Ovary (tissue), 9 donors: Measurements from ENCODE around the gene PDS5A. TPM values are rescaled to one million over a fixed set of nuclear protein-coding genes. Genes with fewer than 3 reads are reported as not detected.

Source experiments
- DNase-seq, 5 donors: peaks; one replicate each; pipeline ENCODE4 v3.0.0-alpha.2; 2019 to 2020
- H3K27ac ChIP-seq, 2 donors: fragments of 200-600 bp; one replicate each; pipeline versions ENCODE4 v1.5.1 to v1.8.0; 2019 to 2022
- H3K27me3 ChIP-seq: fragments of 200-600 bp; one replicate; pipeline ENCODE4 v1.8.0; 2022
- H3K36me3 ChIP-seq: fragments of 200-600 bp; sonication (generic); one replicate; pipeline ENCODE4 v1.5.1; 2019
- H3K4me1 ChIP-seq: one replicate; pipeline ENCODE4 v1.8.1; 2013; ENCODE audit warnings: mild to moderate bottlenecking, moderate library complexity; ENCODE audit not compliant: insufficient read depth
- H3K4me3 ChIP-seq: fragments of 200-600 bp; sonication (generic); one replicate; pipeline ENCODE4 v1.5.1; 2017
- H3K9me3 ChIP-seq, 2 donors: fragments of 200-600 bp in 1 of 2; sonication (generic) in 1 of 2; one replicate each; pipeline versions ENCODE4 v1.5.1 to v1.8.1; 2013 to 2019; ENCODE audit warnings: mild to moderate bottlenecking in 1 of 2, moderate library complexity in 1 of 2
- CTCF ChIP-seq, 3 donors: fragments of 450-650 bp in 2 of 3; fragments of 200-600 bp in 1 of 3; IDR thresholded peaks; one replicate each; pipeline versions ENCODE4 v1.5.1 to v1.8.0; 2016 to 2022; ENCODE audit warnings: antibody characterized with exemption in 3 of 3, mild to moderate bottlenecking in 1 of 3
- EP300 ChIP-seq: sonication (generic); formaldehyde crosslinking; IDR thresholded peaks from one replicate; pipeline ENCODE4 v1.6.1; 2017; ENCODE audit warnings: antibody characterized with exemption
- POLR2A ChIP-seq: fragments of 450-650 bp; IDR thresholded peaks from one replicate; pipeline ENCODE4 v1.6.1; 2017; ENCODE audit warnings: antibody characterized with exemption, mild to moderate bottlenecking, moderate library complexity
- WGBS, 3 donors: extraction: QIAGEN DNeasy Blood & Tissue Kit in 1 of 3; methylation state at CpG; one replicate each; pipeline versions ENCODE4 v1.1.5 to v1.1.7; 2013 to 2017; 5-methylcytosine and 5-hydroxymethylcytosine counted together
- intact Hi-C, 4 donors: fragments of 100-400 bp; cut with DNase I; formaldehyde crosslinking; loops; one replicate each; pipeline versions ENCODE4 v1.11.0 to v1.15.1; 2022 to 2023
- polyA plus RNA-seq, 2 donors: library from polyadenylated mRNA; stranded (reverse); fragments of 200-250 nt in 1 of 2; fragments of 350-450 nt in 1 of 2; fragmentation: Illumina TruSeq in 1 of 2; extraction: RNeasy Lipid Tissue Mini Kit (QIAGEN cat#74804) in 1 of 2; gene quantifications; one replicate each; pipeline ENCODE4 v1.2.3, GENCODE V29; 2013 to 2014
- total RNA-seq, 7 donors: library from RNA; depleted of rRNA in 2 of 7; stranded (reverse); fragments of >200 nt in 2 of 7; fragmentation: NEBNext Ultra II Directional in 3 of 7; extraction: Animal tissue kit (Norgen Biotek cat#: 25700) in 3 of 7; gene quantifications; one replicate each; pipeline versions ENCODE4 v1.1.0 to v1.2.4, GENCODE V29; 2016 to 2023
- donor health status: DM: no; HTN: no; CAD: no; lungs with moderate emphysema.
- donor health status: DM: no; HTN: no; CAD: no.
- donor health status: Bipolar disorder and iron deficiency.
- donor health status: DM: yes; HTN: yes; CAD: no.
- donor health status: DM: no; HTN: no; CAD: no.
- donor health status: DM: yes; HTN: yes; CAD: no.

Gene PDS5A
- total and polyA plus RNA-seq, 9 donors = 20.9 to 68.8 (median 60.4) TPM

- Histone ChIP-seq H3K27me3 (no peaks in the 10 kb centered on the region), H3K27ac (no peak overlapping the region), H3K36me3 (no peaks in the 10 kb centered on the region), H3K9me3 (no peaks in the 10 kb centered on the region), H3K4me1 (no peaks in the 10 kb centered on the region), H3K4me3 (no peak overlapping the region)
- TF ChIP-seq POLR2A = no peak
- no peak for TF ChIP-seq CTCF (IDR thresholded peaks at IDR 0.05)
- TF ChIP-seq EP300 = no peak
- no peak for DNase-seq
- intact Hi-C loops = no loop called here
- WGBS, 3 donors = 91 to 97% (median 95%) methylated on average over 1 of the region's 1 CpG
Observed at GRCh38 chr4:39855909-39856512, 121.7 kb downstream of the PDS5A start.

- no peak overlapping the region for H3K4me3 ChIP-seq
- no peaks in the 10 kb centered on the region for H3K9me3 ChIP-seq
- WGBS, 3 donors = 37 to 51% (median 39%) methylated on average over 4 of the region's 4 CpGs
- no peak overlapping the region for H3K27ac ChIP-seq
- no peaks in the 10 kb centered on the region for H3K27me3 ChIP-seq
- TF ChIP-seq CTCF (IDR thresholded peaks at IDR 0.05) (no peak), POLR2A (no peak), EP300 (no peak)
- no peak for DNase-seq
- intact Hi-C loops = no loop called here
- no peaks in the 10 kb centered on the region for H3K4me1 ChIP-seq
- H3K36me3 ChIP-seq = no peaks in the 10 kb centered on the region
Observed at GRCh38 chr4:39852636-39853035, 125.1 kb downstream of the PDS5A start.

GRCh38 chr4:39850727-39851126 is 127.0 kb downstream of the PDS5A start:
- no peaks in the 10 kb centered on the region for H3K9me3 ChIP-seq
- TF ChIP-seq CTCF (IDR thresholded peaks at IDR 0.05) (no peak), POLR2A (no peak), EP300 (no peak)
- no peaks in the 10 kb centered on the region for H3K27me3 ChIP-seq
- DNase-seq = no peak
- H3K36me3 ChIP-seq = no peaks in the 10 kb centered on the region
- H3K4me1 ChIP-seq = no peaks in the 10 kb centered on the region
- intact Hi-C loops = no loop called here
- H3K4me3 ChIP-seq = no peak overlapping the region
- H3K27ac ChIP-seq = no peak overlapping the region

GRCh38 chr4:39846705-39847104 is 131.0 kb downstream of the PDS5A start:
- H3K4me1 ChIP-seq = no peaks in the 10 kb centered on the region
- DNase-seq = no peak
- H3K27me3 ChIP-seq = no peaks in the 10 kb centered on the region
- intact Hi-C loops = no loop called here
- 47 to 74% (median 65%) methylated on average over 1 of the region's 1 CpG for WGBS, 3 donors
- H3K4me3 ChIP-seq = no peak overlapping the region
- TF ChIP-seq POLR2A (no peak), CTCF (IDR thresholded peaks at IDR 0.05) (no peak), EP300 (no peak)
- no peaks in the 10 kb centered on the region for H3K36me3 ChIP-seq
- no peak overlapping the region for H3K27ac ChIP-seq
- no peaks in the 10 kb centered on the region for H3K9me3 ChIP-seq
